ENCODE measurements around the gene NT5C3B. TPM values are rescaled to one million over a fixed set of nuclear protein-coding genes. Genes with fewer than 3 reads are reported as not detected.

The NT5C3B gene
- total RNA-seq: 45.3 and 47.9 TPM in 2 replicates

GRCh38 chr17:41835800-41836549, at the start of gene NT5C3B:
Gene NT5C3B (minus strand): TSS chr17:41836232. CDS start chr17:41836193, 39 bp downstream.

GRCh38 chr17:41864836-41865595, 29.0 kb upstream of the NT5C3B start, which contains the start of gene KLHL11:
Gene KLHL11 (minus strand): TSS chr17:41865423. CDS start chr17:41865370, 53 bp downstream.

GRCh38 chr17:41837761-41838538, 1.9 kb upstream of the NT5C3B start, which contains the start of gene KLHL10:
Gene KLHL10 (plus strand): TSS chr17:41837825. CDS start chr17:41837933, 108 bp downstream.

GRCh38 chr17:41812381-41813151, 23.5 kb downstream of the NT5C3B start, which contains the start of gene FKBP10:
Gene FKBP10 (plus strand): TSS chr17:41813004. CDS start chr17:41813035, 31 bp downstream.

GRCh38 chr17:41811549-41812380, 24.3 kb downstream of the NT5C3B start, which contains the start of gene P3H4:
Gene P3H4 (minus strand): TSS chr17:41811949. CDS start chr17:41811915, 34 bp downstream.

GRCh38 chr17:41786227-41787020, 49.6 kb downstream of the NT5C3B start, which contains the start of gene JUP:
Gene JUP (minus strand): TSS chr17:41786711. CDS start chr17:41771854, 14,857 bp downstream.

Other genes starting within 250 kb of the NT5C3B start
- gene KRT14, start 249.3 kb downstream of the NT5C3B start, total RNA-seq: not detected in 2 replicates
- gene KRT16, start 223.5 kb downstream of the NT5C3B start, total RNA-seq: not detected in 2 replicates
- 3.5 and 9.2 TPM in 2 replicates for gene KRT17, start 211.7 kb downstream of the NT5C3B start, total RNA-seq
- gene EIF1, start 147.3 kb downstream of the NT5C3B start, total RNA-seq: 61.0 and 63.1 TPM in 2 replicates
- gene GAST, start 123.9 kb downstream of the NT5C3B start, total RNA-seq: not detected in 2 replicates
- not detected in 2 replicates for gene HAP1, start 101.6 kb downstream of the NT5C3B start, total RNA-seq
- 19.0 and 26.9 TPM in 2 replicates for gene JUP, start 49.5 kb downstream of the NT5C3B start, total RNA-seq
- 59.5 and 95.4 TPM in 2 replicates for gene P3H4, start 24.3 kb downstream of the NT5C3B start, total RNA-seq
- gene FKBP10, start 23.2 kb downstream of the NT5C3B start, total RNA-seq: 319 and 330 TPM in 2 replicates
- gene KLHL10, start 1.6 kb upstream of the NT5C3B start, total RNA-seq: under 0.01 TPM in 1 of 2 replicates, not detected in the other
- gene KLHL11, start 29.2 kb upstream of the NT5C3B start, total RNA-seq: 11.5 and 13.5 TPM in 2 replicates
- gene ACLY, start 82.7 kb upstream of the NT5C3B start, total RNA-seq: 616 and 636 TPM in 2 replicates
- 0.71 and 1.7 TPM in 2 replicates for gene ODAD4, start 94.4 kb upstream of the NT5C3B start, total RNA-seq
- 79.4 and 83.3 TPM in 2 replicates for gene CNP, start 130.6 kb upstream of the NT5C3B start, total RNA-seq
- gene DNAJC7, start 181.2 kb upstream of the NT5C3B start, total RNA-seq: 64.6 and 67.3 TPM in 2 replicates
- 42.9 and 52.8 TPM in 2 replicates for gene NKIRAS2, start 183.9 kb upstream of the NT5C3B start, total RNA-seq
- under 0.01 TPM in 2 replicates for gene C17orf113, start 214.4 kb upstream of the NT5C3B start, total RNA-seq